GM21737 (cell line): ENCODE data around the gene PADI1.

Experiments
- ATAC-seq: cut with Tn5 transposase; IDR thresholded peaks from one replicate; pipeline ENCODE4 v1.9.1; 2021; ENCODE audit warnings: mild to moderate bottlenecking, moderate library complexity; ENCODE audit not compliant: unreplicated experiment

The PADI1 gene

DNA sequence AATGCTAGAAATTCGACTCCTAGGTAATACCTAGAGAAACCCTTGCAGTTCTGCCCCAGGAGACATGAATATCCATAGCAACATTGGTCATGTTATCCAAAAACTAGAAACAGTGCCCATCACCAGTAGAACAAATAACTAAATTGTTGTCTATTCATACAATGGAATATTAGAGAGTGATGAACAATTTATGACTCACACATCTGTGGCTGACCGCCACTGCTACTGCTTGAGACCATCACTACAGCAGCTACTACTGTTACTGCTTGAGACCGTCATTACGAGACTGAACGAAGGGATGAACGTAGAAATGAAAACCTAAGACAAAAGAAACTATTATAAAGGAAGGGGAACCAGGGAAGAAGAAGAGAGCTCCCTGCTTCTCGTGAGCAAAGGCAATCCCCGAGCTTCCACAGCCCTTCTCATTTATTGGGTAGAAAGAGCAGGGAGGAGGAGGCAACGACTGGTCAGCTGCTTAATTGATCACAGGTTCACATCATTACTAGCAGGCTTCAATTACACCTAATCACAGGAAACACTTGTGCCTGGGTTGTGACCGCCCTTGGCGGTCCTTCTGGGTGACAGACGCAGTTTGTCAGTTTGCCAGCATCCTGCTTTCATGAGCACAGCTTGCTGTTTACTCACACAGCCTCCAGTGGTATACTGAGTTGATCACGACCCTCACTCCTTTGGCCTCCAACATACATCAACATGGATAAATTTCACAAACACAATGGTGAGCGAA lies 88.9 kb downstream of the PADI1 start:
- no peak for ATAC-seq

GRCh38 chr1:17295292-17295691 lies 90.4 kb downstream of the PADI1 start:
- ATAC-seq: no peak
